Measurements from ENCODE around the gene CCDC146.
"Not testable (repeated sequence)": the region's sequence is repeated elsewhere in the genome, so short reads cannot be mapped to it uniquely, and the experiment has no call there.

Gene CCDC146

GRCh38 chr7:77184463-77184862, 62.0 kb downstream of the CCDC146 start:
- no peak for DNase-seq
- in situ Hi-C loops (cut with HindIII; ENCODE audit: low pct_ligation_motif_present, low pct_unique_long_range_greater_than_20kb, low sequenced_read_pairs): no loop called here

GRCh38 chr7:77184990-77185389, 62.6 kb downstream of the CCDC146 start:
- in situ Hi-C loops (cut with HindIII; ENCODE audit: low pct_ligation_motif_present, low pct_unique_long_range_greater_than_20kb, low sequenced_read_pairs): no loop called here
- no peak for DNase-seq

GRCh38 chr7:77185866-77186265, 63.5 kb downstream of the CCDC146 start:
- in situ Hi-C loops (cut with HindIII; ENCODE audit: low pct_ligation_motif_present, low pct_unique_long_range_greater_than_20kb, low sequenced_read_pairs): no loop called here

GRCh38 chr7:77188731-77189437, 66.5 kb downstream of the CCDC146 start:
- in situ Hi-C loops (cut with HindIII; ENCODE audit: low pct_ligation_motif_present, low pct_unique_long_range_greater_than_20kb, low sequenced_read_pairs): no loop called here

More at GRCh38 chr7:77185866-77186265, 63.5 kb downstream of the CCDC146 start:
- no peak for DNase-seq

GRCh38 chr7:77197141-77197540, 74.7 kb downstream of the CCDC146 start:
- no peak for DNase-seq
- in situ Hi-C loops (cut with HindIII; ENCODE audit: low pct_ligation_motif_present, low pct_unique_long_range_greater_than_20kb, low sequenced_read_pairs): no loop called here

More at GRCh38 chr7:77188731-77189437, 66.5 kb downstream of the CCDC146 start:
- no peak for DNase-seq

- DNase-seq: peak; percentile 42
- in situ Hi-C loops (cut with HindIII; ENCODE audit: low pct_ligation_motif_present, low pct_unique_long_range_greater_than_20kb, low sequenced_read_pairs): no loop called here
These were observed 76.9 kb downstream of the CCDC146 start, which contains the start of gene FGL2 for GRCh38 chr7:77199013-77199966. FGL2 (minus strand) TSS chr7:77199819; CDS start chr7:77199793, 26 bp downstream.

GRCh38 chr7:77200542-77200941, 78.1 kb downstream of the CCDC146 start:
- DNase-seq: no peak
- in situ Hi-C loops (cut with HindIII; ENCODE audit: low pct_ligation_motif_present, low pct_unique_long_range_greater_than_20kb, low sequenced_read_pairs): no loop called here

GRCh38 chr7:77202481-77202976, 80.1 kb downstream of the CCDC146 start:
- no peak for DNase-seq

GRCh38 chr7:77205706-77206105, 83.3 kb downstream of the CCDC146 start:
- DNase-seq: no peak
- in situ Hi-C loops (cut with HindIII; ENCODE audit: low pct_ligation_motif_present, low pct_unique_long_range_greater_than_20kb, low sequenced_read_pairs): no loop called here

More at GRCh38 chr7:77202481-77202976, 80.1 kb downstream of the CCDC146 start:
- in situ Hi-C loops (cut with HindIII; ENCODE audit: low pct_ligation_motif_present, low pct_unique_long_range_greater_than_20kb, low sequenced_read_pairs): no loop called here

GRCh38 chr7:77208416-77208815, 86.0 kb downstream of the CCDC146 start:
- in situ Hi-C loops (cut with HindIII; ENCODE audit: low pct_ligation_motif_present, low pct_unique_long_range_greater_than_20kb, low sequenced_read_pairs): no loop called here
- DNase-seq: no peak

GRCh38 chr7:77209479-77210139, 87.2 kb downstream of the CCDC146 start:
- peak; percentile 11 for DNase-seq
- in situ Hi-C loops (cut with HindIII; ENCODE audit: low pct_ligation_motif_present, low pct_unique_long_range_greater_than_20kb, low sequenced_read_pairs): no loop called here

- peak; percentile 65 for DNase-seq
- in situ Hi-C loops (cut with HindIII; ENCODE audit: low pct_ligation_motif_present, low pct_unique_long_range_greater_than_20kb, low sequenced_read_pairs): no loop called here
These were observed 93.9 kb downstream of the CCDC146 start for GRCh38 chr7:77216181-77216845.

GRCh38 chr7:77217474-77218185, 95.2 kb downstream of the CCDC146 start:
- in situ Hi-C loops (cut with HindIII; ENCODE audit: low pct_ligation_motif_present, low pct_unique_long_range_greater_than_20kb, low sequenced_read_pairs): no loop called here
- no peak for DNase-seq

GRCh38 chr7:77219701-77220331, 97.4 kb downstream of the CCDC146 start:
- DNase-seq; in situ Hi-C loops (cut with HindIII; ENCODE audit: low pct_ligation_motif_present, low pct_unique_long_range_greater_than_20kb, low sequenced_read_pairs): not testable (repeated sequence)

GRCh38 chr7:77222065-77222464, 99.7 kb downstream of the CCDC146 start:
- no peak for DNase-seq
- in situ Hi-C loops (cut with HindIII; ENCODE audit: low pct_ligation_motif_present, low pct_unique_long_range_greater_than_20kb, low sequenced_read_pairs): no loop called here

GRCh38 chr7:77222819-77223218, 100.4 kb downstream of the CCDC146 start:
- in situ Hi-C loops (cut with HindIII; ENCODE audit: low pct_ligation_motif_present, low pct_unique_long_range_greater_than_20kb, low sequenced_read_pairs): no loop called here
- DNase-seq: peak; percentile 47

- no peak for DNase-seq
- in situ Hi-C loops (cut with HindIII; ENCODE audit: low pct_ligation_motif_present, low pct_unique_long_range_greater_than_20kb, low sequenced_read_pairs): no loop called here
These were observed 100.8 kb downstream of the CCDC146 start for GRCh38 chr7:77223261-77223660.
